Measurements from ENCODE around the gene PDP2.
A peak's percentile ranks its signal among the peaks of the same experiment; 100 is the strongest.

DNA sequence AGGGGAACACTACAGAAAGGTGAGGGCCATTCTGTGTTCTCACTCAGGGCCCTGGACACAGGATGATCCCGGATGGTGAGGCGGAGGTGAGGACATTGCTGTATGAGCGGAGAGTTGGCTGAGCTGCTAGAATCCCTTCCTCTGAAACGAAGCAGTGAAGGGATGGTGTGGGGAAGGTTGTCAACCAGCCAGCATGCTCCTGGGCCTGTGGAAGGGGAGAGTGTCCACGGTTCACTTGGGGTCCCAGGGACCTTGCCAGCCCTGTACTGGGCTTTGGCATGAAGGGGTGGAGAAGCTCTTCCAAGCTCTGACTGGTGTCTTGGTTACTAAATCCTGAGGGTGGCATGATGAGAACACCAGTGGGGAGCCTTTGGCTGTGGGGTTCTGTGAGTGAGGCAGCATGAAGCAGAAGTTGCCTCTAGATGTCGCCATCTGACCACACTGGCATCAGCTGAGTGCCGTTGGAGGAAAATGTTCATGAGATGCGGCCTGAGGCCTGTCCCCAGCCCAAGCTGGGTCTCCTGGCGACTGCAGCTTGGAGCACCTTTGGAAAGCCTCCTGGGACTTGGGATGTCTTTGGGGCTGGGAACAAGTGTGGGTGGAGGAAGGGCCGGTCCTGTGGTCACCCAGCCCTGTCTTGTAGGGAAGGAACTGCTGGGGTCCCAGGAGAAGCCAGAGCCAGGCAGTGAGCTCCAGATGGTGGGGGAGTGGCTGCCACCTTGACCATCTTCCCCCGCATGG, 14.8 kb downstream of the PDP2 start:
- TF ChIP-seq, protein P1, sequence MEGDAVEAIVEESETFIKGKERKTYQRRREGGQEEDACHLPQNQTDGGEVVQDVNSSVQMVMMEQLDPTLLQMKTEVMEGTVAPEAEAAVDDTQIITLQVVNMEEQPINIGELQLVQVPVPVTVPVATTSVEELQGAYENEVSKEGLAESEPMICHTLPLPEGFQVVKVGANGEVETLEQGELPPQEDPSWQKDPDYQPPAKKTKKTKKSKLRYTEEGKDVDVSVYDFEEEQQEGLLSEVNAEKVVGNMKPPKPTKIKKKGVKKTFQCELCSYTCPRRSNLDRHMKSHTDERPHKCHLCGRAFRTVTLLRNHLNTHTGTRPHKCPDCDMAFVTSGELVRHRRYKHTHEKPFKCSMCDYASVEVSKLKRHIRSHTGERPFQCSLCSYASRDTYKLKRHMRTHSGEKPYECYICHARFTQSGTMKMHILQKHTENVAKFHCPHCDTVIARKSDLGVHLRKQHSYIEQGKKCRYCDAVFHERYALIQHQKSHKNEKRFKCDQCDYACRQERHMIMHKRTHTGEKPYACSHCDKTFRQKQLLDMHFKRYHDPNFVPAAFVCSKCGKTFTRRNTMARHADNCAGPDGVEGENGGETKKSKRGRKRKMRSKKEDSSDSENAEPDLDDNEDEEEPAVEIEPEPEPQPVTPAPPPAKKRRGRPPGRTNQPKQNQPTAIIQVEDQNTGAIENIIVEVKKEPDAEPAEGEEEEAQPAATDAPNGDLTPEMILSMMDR (IDR thresholded peaks at IDR 0.05): peak; percentile 73 to 87 (median 81)
- TF ChIP-seq POLR2A (IDR thresholded peaks at IDR 0.05): no peak
